ENCODE measurements around the gene ACAD8.

DNA sequence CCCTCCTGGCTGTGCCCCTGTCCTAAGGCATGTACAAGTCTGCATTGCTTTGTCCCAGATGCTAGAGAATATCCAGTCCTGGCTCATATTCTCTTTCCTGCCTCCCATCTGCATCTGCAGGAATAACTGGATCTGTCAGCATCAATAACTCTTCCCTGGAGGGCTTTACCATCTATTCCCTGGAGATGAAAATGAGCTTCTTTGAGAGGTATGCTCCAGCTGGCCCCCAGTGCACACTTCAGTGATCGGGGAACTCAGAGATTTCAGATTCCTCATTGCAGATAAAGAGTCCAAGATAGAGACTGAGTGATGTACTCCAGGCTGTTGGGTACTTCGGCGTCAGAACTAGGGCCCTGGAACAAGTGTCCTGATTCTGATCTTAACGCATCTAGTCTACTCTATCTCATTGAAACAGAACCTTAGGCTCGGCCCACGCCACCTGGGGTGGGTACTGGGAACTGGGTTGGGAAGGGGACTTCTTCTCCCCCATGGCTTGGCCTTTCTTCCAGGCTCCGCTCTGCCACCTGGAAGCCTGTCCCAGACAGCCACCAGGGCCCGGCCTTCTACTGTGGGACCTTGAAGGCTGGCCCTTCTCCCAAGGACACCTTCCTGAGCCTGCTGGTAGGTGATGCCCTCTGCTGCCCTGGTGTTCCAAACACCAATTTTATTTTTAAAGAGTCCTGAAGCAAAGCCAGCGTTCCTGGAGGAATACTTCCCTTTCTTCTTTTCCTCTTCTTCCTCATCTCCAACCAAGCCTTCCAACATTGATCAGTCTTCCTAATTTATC is 60.6 kb downstream of the ACAD8 start:
- TF ChIP-seq, protein P1, sequence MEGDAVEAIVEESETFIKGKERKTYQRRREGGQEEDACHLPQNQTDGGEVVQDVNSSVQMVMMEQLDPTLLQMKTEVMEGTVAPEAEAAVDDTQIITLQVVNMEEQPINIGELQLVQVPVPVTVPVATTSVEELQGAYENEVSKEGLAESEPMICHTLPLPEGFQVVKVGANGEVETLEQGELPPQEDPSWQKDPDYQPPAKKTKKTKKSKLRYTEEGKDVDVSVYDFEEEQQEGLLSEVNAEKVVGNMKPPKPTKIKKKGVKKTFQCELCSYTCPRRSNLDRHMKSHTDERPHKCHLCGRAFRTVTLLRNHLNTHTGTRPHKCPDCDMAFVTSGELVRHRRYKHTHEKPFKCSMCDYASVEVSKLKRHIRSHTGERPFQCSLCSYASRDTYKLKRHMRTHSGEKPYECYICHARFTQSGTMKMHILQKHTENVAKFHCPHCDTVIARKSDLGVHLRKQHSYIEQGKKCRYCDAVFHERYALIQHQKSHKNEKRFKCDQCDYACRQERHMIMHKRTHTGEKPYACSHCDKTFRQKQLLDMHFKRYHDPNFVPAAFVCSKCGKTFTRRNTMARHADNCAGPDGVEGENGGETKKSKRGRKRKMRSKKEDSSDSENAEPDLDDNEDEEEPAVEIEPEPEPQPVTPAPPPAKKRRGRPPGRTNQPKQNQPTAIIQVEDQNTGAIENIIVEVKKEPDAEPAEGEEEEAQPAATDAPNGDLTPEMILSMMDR (IDR thresholded peaks at IDR 0.05): no peak
- no peak for TF ChIP-seq POLR2A (IDR thresholded peaks at IDR 0.05)
